GM18498 (cell line): Measurements from ENCODE around the gene C7orf25.
A peak's percentile ranks its signal among the peaks of the same experiment; 100 is the strongest.
"Not testable (repeated sequence)": the region's sequence is repeated elsewhere in the genome, so short reads cannot be mapped to it uniquely, and the experiment has no call there.

Source experiments
- ATAC-seq: cut with Tn5 transposase; IDR thresholded peaks from one replicate; pipeline ENCODE4 v1.9.1; 2021; ENCODE audit warnings: mild to moderate bottlenecking, moderate library complexity; ENCODE audit not compliant: unreplicated experiment

Gene C7orf25

GRCh38 chr7:42930889-42931288, 19.0 kb upstream of the C7orf25 start:
- ATAC-seq: no peak

- ATAC-seq: no peak
Observed at GRCh38 chr7:42929449-42929848, 17.6 kb upstream of the C7orf25 start.

- no peak for ATAC-seq
Observed at GRCh38 chr7:42928754-42929153, 16.9 kb upstream of the C7orf25 start.

- ATAC-seq: no peak
Observed at GRCh38 chr7:42926204-42926603, 14.3 kb upstream of the C7orf25 start.

GRCh38 chr7:42925630-42926029, 13.8 kb upstream of the C7orf25 start:
- no peak for ATAC-seq

- ATAC-seq: no peak
Observed at GRCh38 chr7:42924223-42924838, 12.5 kb upstream of the C7orf25 start.

- no peak for ATAC-seq
Observed at GRCh38 chr7:42922017-42922753, 10.3 kb upstream of the C7orf25 start.

GRCh38 chr7:42915356-42915755, 3.5 kb upstream of the C7orf25 start:
- ATAC-seq: no peak

- ATAC-seq: no peak
Observed at GRCh38 chr7:42914421-42915045, 2.7 kb upstream of the C7orf25 start.

GRCh38 chr7:42914009-42914408, 2.1 kb upstream of the C7orf25 start:
- ATAC-seq: no peak

GRCh38 chr7:42913591-42913990, 1.7 kb upstream of the C7orf25 start:
- no peak for ATAC-seq

- no peak for ATAC-seq
Observed at GRCh38 chr7:42910306-42910705, 1.6 kb downstream of the C7orf25 start.

GRCh38 chr7:42907316-42907715, 4.6 kb downstream of the C7orf25 start:
- ATAC-seq: no peak

- no peak for ATAC-seq
Observed at GRCh38 chr7:42906181-42906580, 5.7 kb downstream of the C7orf25 start.

GRCh38 chr7:42902331-42902730, 9.5 kb downstream of the C7orf25 start:
- no peak for ATAC-seq

GRCh38 chr7:42900842-42901241, 11.0 kb downstream of the C7orf25 start:
- ATAC-seq: no peak

GRCh38 chr7:42893346-42894240, 18.3 kb downstream of the C7orf25 start:
- no peak for ATAC-seq

- no peak for ATAC-seq
Observed at GRCh38 chr7:42886893-42887505, 24.9 kb downstream of the C7orf25 start.

- no peak for ATAC-seq
Observed at GRCh38 chr7:42886129-42886528, 25.7 kb downstream of the C7orf25 start.

GRCh38 chr7:42885183-42885582, 26.7 kb downstream of the C7orf25 start:
- ATAC-seq: not testable (repeated sequence)

GRCh38 chr7:42883950-42884349, 27.9 kb downstream of the C7orf25 start:
- ATAC-seq: peak; percentile 50
